ENCODE results near the gene CPNE2. TPM values are rescaled to one million over a fixed set of nuclear protein-coding genes. Genes with fewer than 3 reads are reported as not detected.
A peak's percentile ranks its signal among the peaks of the same experiment; 100 is the strongest.
"Not testable (repeated sequence)": the region's sequence is repeated elsewhere in the genome, so short reads cannot be mapped to it uniquely, and the experiment has no call there.

Gene CPNE2
- polyA plus RNA-seq, 3 donors: 29.6 to 35.4 (median 31.4) TPM

DNA sequence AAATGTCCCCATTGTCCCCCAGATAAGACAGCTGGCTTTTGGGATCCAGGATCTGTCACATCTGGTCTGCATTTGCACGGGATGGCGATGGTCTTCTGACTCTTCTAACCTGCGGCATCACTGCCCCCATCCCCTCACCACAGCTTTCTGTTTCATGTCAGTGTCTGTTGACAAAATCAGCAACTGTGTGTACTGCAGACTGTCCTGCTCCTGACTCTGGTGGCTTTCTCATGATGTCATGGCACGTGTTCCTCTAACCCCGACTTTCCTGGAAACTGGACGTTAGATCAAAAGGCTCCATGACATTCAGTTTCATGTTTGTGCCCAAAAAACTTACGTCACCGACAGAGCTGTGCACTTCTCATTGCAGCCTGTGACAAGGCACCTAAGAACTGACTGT lies 30.1 kb upstream of the CPNE2 start:
- DNase-seq (ENCODE audit: extremely low read depth in 1 of 11, low read depth in 9 of 11, low spot score in 4 of 11): no peak

DNA sequence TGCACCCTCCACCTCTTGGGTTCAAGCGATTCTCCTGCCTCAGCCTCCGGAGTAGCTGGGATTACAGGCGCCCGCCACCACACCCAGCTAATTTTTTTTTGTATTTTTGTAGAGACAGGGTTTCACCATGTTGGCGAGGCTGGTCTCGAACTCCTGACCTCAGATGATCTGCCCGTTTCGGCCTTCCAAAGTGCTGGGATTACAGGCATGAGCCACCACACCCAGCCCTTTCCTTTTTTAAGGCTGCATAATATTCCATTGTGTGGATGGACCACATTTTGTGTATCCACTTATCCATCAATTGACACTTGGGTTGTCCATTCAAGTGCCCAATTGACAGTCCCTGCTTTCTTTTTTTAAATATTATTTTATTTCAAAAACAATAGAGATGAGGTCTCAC lies 29.2 kb upstream of the CPNE2 start:
- not testable (repeated sequence) for DNase-seq (ENCODE audit: extremely low read depth in 1 of 11, low read depth in 9 of 11, low spot score in 4 of 11)

DNA sequence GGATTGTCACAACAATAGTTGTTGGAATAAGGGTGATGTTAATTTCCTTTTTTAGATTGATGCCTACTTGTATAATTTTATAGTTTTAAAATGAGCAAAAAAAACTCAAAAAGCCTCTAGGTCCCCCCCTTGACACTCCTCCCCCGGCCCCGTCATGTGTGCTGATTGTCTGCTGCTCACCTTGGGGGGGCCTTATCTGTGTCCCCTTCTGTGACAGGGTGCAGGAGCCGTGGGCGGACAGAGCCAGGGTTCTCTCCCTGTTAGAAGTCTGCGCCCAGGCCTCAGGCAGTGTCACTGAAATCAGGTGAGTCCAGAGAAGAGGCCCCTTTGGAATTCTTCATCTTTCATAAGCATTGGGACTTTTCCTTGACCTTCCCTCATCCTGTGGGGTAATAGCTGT lies 27.4 kb upstream of the CPNE2 start:
- no peak for DNase-seq (ENCODE audit: extremely low read depth in 1 of 11, low read depth in 9 of 11, low spot score in 4 of 11)

DNA sequence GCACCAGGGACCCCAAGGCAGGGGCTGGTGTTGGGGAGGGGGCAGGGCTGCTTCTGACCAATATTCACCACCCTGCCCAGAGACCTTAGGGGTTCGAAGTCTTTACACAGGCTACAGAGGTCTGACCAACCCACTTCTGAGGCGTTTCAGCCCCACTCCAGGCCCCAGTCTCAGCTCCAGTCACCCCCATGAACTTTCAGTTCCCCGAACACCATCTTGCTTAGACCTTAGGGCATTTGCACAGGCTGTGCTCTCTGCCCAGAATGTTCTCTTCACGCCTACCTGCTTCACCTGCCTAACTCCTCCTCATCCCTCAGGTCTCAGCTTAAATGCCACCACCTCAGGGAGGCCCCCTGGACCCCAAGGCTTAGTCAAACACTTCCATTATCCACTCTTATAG lies 25.8 kb upstream of the CPNE2 start:
- DNase-seq (ENCODE audit: extremely low read depth in 1 of 11, low read depth in 9 of 11, low spot score in 4 of 11): no peak

DNA sequence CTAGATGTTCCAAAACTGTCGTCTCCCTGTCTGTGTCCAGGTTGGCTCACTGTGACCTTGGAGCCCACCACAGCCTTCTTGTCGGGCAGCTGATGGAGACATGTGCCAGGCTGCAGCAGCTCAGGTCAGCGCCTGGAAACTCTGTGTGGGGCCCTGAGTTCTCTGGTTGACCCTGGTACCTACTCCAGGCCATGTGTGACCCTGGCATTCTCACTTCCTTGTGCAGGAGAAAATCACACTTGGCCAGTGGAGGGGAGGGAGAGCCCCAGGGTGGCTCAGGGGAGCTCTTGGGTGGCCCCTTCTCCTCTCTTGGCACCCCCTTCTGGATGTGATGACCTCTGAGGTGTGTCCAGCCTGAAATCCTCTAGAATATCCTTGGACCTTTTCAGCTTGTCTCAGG lies 25.0 kb upstream of the CPNE2 start:
- DNase-seq (ENCODE audit: extremely low read depth in 1 of 11, low read depth in 9 of 11, low spot score in 4 of 11): no peak

DNA sequence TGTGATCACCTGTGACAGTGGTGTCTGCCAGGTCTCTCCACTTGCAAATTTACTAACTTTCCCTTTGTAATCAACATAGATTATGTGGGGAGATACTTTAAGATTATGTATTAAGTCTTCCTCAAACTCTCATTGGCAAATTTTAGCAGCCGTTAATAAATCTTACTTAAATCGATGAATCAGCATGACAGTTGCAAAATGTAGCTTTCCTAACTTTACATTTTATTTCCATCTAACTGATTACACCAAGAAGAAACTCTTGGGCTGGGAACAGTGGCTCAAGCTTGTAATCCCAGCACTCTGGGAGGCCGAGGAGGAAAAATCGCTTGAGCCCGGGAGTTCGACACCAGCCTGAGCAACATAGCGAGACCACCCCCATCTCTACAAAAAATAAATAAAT lies 23.3 kb upstream of the CPNE2 start:
- no peak for DNase-seq (ENCODE audit: extremely low read depth in 1 of 11, low read depth in 9 of 11, low spot score in 4 of 11)

DNA sequence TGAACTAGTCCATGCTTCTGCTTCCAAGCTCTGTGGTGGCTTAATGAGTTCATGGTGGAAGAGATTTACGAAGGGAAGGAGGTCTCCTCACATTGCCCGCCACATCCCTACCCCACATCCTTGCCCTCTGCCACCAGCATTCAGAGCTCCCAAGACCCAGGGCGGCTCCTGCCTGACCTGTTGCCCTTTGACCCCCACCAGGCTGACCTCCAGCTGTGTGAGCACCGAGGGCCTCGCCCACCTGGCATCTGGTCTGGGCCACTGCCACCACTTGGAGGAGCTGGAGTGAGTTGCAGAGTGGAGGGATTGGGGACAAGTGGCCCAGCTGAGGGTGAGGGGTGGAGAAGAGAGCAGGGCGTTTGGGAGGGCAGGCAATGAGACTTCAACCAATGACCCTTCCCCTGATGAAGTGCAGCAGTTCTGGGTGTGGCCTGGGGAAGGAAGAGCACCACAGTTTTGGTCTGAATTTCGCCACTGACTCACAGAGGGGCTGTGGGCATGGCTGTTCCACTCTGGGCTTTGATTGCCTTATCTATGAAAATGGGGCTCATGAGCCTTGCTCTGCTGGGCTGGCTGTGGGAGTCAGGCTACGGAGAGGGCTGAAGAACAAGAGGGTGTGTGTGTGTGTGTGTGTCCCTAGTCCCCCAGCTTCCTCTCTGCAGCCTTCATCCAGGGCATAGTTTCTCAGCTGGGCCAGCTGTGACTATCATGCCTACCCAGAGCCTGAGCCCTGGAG lies 22.6 kb upstream of the CPNE2 start:
- DNase-seq (ENCODE audit: extremely low read depth in 1 of 11, low read depth in 9 of 11, low spot score in 4 of 11): no peak

DNA sequence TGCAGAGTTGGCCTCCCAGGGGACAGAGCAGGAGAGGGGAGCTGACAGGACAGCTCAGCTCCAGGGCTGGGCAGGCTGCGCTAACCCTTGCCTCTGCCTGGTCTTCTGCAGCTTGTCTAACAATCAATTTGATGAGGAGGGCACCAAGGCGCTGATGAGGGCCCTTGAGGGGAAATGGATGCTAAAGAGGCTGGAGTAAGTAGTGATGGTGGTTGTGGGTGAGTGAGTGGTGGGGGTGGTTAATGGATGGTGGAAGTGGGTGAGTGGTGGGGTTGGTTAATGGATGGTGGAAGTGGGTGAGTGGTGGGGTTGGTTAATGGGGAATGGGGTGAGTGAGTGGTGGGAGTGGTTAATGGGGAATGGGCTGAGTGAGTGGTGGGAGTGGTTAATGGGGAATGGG lies 22.0 kb upstream of the CPNE2 start:
- DNase-seq (ENCODE audit: extremely low read depth in 1 of 11, low read depth in 9 of 11, low spot score in 4 of 11): no peak

DNA sequence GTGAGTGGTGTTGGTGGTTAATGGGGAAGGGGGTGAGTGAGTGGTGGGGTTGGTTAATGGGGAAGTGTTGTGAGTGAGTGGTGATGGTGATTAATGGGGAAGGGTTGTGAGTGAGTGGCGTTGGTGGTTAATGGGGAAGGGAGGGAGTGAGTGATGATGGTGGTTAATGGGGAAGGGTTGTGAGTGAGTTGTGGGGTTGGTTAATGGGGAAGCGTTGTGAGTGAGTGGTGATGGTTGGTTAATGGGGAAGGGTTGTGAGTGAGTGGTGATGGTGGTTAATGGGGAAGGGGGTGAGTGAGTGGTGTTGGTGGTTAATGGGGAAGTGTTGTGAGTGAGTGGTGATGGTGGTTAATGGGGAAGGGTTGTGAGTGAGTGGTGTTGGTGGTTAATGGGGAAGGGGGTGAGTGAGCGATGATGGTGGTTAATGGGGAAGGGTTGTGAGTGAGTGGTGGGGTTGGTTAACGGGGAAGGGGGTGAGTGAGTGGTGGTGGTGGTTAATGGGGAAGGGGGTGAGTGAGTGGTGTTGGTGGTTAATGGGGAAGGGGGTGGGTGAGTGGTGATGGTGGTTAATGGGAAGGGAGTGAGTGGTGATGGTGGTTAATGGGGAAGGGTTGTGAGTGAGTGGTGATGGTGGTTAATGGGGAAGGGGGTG lies 21.2 kb upstream of the CPNE2 start:
- DNase-seq (ENCODE audit: extremely low read depth in 1 of 11, low read depth in 9 of 11, low spot score in 4 of 11): not testable (repeated sequence)

DNA sequence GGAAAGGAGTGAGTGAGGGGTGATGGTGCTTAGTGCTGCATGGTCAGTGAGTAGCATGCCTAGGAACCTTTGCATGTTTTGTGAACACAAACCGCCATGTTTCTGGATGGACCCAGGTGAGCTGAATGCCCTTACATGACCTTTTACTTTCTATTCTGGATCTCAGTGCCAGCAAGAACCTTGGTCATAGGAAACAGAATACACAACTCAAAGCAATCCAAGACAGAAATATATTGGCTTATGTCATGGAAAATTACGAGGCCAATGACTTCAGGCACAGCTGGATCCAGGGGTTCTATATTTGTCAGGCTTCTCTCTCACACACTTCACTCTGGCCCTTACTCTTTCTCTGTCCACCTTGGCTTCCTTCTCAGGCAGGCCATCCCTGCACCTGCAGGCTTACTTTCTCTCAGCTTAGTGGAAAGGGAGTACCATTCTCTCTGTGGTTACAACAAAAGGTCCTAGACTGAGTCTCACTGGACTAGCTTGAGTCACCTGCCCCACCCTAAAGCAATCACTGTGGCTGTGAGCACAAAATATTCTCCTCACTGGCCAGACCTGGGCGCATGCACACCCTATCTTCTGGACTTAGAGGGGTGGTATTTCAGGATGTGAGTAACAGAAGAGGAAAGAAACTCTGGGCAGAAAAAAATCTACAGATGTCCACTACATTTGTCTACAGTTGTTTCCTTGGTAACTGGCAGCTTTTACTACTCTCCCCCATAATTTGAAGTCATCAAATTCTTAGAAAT lies 20.4 kb upstream of the CPNE2 start:
- no peak for DNase-seq (ENCODE audit: extremely low read depth in 1 of 11, low read depth in 9 of 11, low spot score in 4 of 11)

DNA sequence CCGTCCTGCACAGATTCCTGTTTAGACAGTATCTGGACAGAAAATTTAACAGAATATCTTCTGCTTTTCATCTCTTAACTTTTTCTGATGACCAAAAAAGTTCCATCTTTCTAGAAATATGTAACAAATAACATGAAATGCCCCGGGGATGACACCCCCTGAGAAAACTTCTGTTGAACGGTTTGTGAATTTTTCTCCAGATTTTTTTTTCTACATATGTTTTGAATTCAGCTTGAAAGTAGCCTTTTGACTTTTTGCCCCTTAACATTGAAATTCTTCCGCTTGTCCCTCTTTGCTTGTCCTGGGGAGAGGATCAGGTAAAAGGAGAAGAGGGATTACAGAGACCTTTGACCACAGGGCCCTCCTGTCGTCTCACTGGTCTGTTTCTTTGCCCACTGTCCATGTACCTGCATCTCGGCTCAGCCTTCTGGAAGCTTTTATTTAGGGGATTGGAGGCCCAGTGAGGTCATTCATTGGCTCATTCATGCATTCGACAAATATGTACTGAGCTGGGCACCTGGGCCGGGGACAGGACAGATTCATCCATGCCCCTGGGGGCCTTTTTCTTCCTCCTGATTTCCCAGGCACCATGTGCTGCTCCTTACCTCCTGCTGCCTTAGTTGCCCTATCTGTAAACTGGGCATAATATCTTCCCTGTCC lies 19.6 kb upstream of the CPNE2 start:
- no peak for DNase-seq (ENCODE audit: extremely low read depth in 1 of 11, low read depth in 9 of 11, low spot score in 4 of 11)

DNA sequence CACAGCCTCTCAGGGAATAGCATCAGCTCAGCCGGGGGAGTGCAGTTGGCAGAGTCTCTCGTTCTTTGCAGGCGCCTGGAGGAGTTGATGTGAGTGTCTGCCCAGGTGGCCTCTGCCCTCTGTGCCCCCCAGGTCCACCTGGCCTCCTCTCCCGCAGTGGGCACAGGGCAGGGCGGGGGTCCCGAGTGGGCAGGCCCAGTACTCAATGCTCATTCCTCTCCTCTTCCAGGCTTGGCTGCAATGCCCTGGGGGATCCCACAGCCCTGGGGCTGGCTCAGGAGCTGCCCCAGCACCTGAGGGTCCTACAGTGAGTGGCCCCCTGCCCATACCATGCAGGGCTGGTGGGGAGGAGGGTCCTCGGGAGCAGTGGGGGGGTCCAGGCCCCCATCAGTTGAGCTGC lies 14.7 kb upstream of the CPNE2 start:
- no peak for DNase-seq (ENCODE audit: extremely low read depth in 1 of 11, low read depth in 9 of 11, low spot score in 4 of 11)

DNA sequence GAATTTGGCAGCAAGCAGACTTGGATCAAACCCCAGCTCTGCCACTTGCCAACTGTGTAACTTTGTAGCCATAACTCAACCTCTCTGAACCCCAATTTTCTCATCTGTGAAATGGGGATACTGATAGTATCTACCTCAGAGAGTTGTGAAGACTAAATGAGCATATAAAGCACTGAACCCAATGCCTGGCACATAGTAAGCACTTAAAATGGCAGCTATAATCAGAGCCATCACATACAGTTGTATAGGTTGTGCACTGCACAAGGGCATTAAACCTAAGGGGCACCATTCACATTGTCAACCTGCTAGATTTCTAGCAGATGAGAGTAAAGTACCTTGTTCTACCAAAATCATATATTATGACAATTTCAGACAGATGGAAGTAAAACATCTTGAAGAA lies 10.6 kb upstream of the CPNE2 start:
- no peak for DNase-seq (ENCODE audit: extremely low read depth in 1 of 11, low read depth in 9 of 11, low spot score in 4 of 11)

DNA sequence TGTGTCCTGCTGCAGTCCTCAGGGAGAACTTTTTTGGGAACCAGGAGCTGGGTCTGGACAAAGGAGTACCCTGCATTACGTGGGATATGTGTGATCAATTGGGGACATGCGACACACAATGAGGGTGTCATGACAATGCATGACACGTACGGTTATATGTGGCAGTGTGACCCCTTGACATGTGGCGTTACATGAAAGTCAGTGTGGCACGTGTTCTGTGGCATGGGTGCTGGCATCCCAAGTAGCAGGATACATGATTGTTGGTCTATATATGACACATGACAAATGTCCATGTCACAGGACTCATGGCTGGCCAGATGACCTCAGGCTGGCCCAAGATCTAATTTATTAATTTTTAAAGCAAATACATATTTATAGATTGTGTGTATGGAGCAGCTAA lies 9.7 kb upstream of the CPNE2 start:
- no peak for DNase-seq (ENCODE audit: extremely low read depth in 1 of 11, low read depth in 9 of 11, low spot score in 4 of 11)

DNA sequence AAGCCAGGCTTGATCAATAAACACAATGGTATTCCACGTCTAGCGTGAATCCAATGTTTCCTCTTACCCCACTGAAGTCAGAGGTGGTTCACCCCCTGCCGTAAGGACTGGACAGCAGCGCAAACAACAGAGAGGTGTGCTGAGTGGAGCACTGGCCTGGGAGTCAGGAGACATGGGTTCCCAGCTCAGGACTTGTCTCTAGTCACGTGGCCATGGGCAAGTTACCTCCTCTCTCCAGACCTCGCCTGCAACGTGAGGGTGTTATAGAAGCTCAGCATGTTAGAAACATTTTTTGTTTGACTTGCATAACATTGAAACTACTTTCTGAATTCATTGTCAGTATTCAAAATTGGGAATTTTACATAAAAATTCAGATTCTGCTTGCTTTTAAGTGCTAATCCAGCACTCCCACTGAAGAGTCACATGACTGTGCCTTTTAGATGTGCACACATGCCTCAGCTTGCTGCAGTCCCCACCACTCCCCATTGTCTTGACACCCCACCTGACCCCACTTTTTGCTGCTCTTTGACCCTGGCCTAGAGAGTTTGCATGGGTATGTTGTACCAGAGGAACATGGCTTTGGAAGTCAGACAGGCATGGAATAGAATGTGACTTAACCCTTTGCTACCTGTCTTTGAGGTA lies 8.8 kb upstream of the CPNE2 start:
- DNase-seq (ENCODE audit: extremely low read depth in 1 of 11, low read depth in 9 of 11, low spot score in 4 of 11): no peak

DNA sequence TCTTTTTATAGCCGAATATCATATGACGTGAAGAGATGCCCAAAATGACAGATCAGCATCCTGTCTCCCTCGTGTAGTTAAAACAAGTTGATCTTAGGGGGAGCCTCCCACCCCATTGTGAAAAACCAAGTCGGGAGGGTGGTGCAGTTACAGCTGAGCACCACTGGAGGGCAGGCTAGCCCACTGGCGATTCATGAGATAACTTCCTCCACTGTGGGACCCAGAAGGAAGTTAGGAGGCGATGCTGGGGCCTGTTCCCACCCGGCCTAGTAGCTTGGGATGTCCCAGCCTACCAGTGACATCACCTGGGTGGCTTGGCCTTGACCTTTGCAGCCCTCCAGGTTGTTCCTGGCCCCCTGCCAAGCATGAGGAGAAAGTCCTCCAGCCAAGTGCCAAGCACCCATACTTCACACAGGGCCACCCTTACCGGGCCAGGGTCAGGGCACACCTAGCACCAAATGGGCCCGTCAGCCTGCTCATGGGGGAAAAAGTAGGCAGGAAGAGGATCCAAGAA lies 8.1 kb upstream of the CPNE2 start:
- peak in 7 of 11 donors; percentile 42 to 73 (median 56) for DNase-seq (ENCODE audit: extremely low read depth in 1 of 11, low read depth in 9 of 11, low spot score in 4 of 11)

DNA sequence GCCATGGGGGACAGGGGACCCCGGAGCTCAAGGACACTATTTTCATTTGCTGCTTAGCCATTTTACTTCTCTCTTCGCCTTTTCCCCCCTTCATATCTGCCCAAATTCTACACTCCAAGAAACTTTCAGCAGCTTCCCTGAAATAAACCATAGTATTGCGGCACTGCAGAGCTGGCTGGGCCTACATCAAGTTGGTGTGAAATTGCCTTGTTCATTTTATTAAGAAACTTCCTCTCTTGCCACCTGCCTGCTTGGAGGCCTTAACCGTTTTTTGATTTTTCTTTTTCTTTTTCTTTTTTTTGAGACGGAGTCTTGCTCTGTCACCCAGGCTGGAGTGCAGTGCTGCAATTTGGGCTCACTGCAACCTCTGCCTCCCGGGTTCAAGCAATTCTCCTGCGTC lies 7.4 kb upstream of the CPNE2 start:
- no peak for DNase-seq (ENCODE audit: extremely low read depth in 1 of 11, low read depth in 9 of 11, low spot score in 4 of 11)

DNA sequence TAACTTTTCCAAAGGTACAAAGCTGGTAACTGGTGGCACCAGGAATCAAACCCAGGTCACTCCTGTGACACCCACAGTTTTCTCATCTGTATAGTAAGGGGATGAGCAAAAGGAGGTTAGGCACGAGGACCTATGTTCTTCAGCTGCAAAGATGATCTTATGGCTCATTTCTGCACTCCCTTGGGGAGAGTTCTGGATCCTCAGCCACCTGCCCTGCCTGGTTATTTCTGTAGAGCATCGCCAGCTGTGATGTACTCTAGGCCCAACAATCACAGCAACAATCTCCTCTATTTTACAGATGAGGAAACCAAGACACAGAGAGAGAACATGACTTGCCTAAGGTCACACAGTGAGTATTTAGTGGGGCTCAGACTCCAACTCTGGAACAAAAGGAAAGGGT lies 5.4 kb upstream of the CPNE2 start:
- no peak for DNase-seq (ENCODE audit: extremely low read depth in 1 of 11, low read depth in 9 of 11, low spot score in 4 of 11)

DNA sequence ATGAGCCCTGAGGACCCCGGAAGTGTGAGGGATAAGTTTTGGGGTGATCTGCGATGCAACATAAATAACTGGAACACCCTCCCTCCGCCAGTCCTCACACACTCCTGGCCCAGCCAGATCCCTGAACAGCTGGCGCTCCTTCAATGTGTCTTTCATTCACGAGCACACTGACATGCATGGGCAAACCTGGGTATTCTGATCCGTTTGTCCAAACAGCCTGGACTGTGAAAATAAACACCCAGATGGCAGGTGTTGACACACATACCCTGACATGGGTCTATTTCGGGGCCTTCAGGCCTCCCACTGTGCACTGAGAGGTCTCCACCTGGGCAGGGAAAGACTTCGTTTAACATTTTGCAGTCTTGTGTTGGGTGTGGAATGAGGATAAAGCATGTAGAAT lies 3.0 kb upstream of the CPNE2 start:
- DNase-seq (ENCODE audit: extremely low read depth in 1 of 11, low read depth in 9 of 11, low spot score in 4 of 11): peak in 1 of 11 donors; percentile 36
